H9 (cell line): ENCODE results near the gene CELF1. TPM values are rescaled to one million over a fixed set of nuclear protein-coding genes. Genes with fewer than 3 reads are reported as not detected.

Source experiments
- DNase-seq: peaks from one replicate; pipeline ENCODE4 v3.0.0-alpha.2; 2017
- H2AFZ ChIP-seq: one replicate; pipeline ENCODE4 v1.6.1; 2013; ENCODE audit warnings: mild to moderate bottlenecking, low read length, control low read depth, moderate library complexity
- H2AK5ac ChIP-seq: 2 replicates; pipeline ENCODE4 v1.6.1; 2013; ENCODE audit warnings: low read length, control low read depth, mixed read lengths; ENCODE audit not compliant: insufficient read length
- H2BK120ac ChIP-seq: one replicate; pipeline ENCODE4 v1.6.1; 2013; ENCODE audit warnings: low read depth, mild to moderate bottlenecking, low read length, control low read depth, inconsistent platforms; ENCODE audit not compliant: poor library complexity, severe bottlenecking
- H2BK12ac ChIP-seq: 2 replicates; pipeline ENCODE4 v1.6.1; 2013; ENCODE audit warnings: low read length, control low read depth, mixed read lengths, low read depth; ENCODE audit not compliant: insufficient read length
- H2BK15ac ChIP-seq: 2 replicates; pipeline ENCODE4 v1.6.1; 2013; ENCODE audit warnings: low read depth, low read length, control low read depth
- H2BK20ac ChIP-seq: one replicate; pipeline ENCODE4 v1.6.1; 2013; ENCODE audit warnings: low read depth, mild to moderate bottlenecking, low read length, control low read depth, inconsistent platforms; ENCODE audit not compliant: poor library complexity, severe bottlenecking
- H2BK5ac ChIP-seq: 2 replicates; pipeline ENCODE4 v1.6.1; 2013; ENCODE audit warnings: low read length, control low read depth, mixed read lengths; ENCODE audit not compliant: insufficient read length
- H3K14ac ChIP-seq: 2 replicates; pipeline ENCODE4 v1.6.1; 2013; ENCODE audit warnings: low read length, control low read depth; ENCODE audit not compliant: insufficient read depth
- H3K18ac ChIP-seq: 2 replicates; pipeline ENCODE4 v1.6.1; 2013; ENCODE audit warnings: low read depth, mild to moderate bottlenecking, mixed read lengths, low read length, control low read depth; ENCODE audit not compliant: insufficient read length
- H3K23ac ChIP-seq: 2 replicates; pipeline ENCODE4 v1.6.1; 2013; ENCODE audit warnings: low read length, control low read depth, mixed read lengths, low read depth; ENCODE audit not compliant: insufficient read length
- H3K23me2 ChIP-seq: 2 replicates; pipeline ENCODE4 v1.6.1; 2013; ENCODE audit warnings: low read depth, mild to moderate bottlenecking, mixed read lengths, low read length, control low read depth; ENCODE audit not compliant: insufficient read length, poor library complexity, severe bottlenecking
- H3K27ac ChIP-seq: 2 replicates; pipeline ENCODE4 v1.5.1; 2013; ENCODE audit warnings: low read length, control low read depth, mixed read lengths, low read depth; ENCODE audit not compliant: insufficient read length
- H3K27me3 ChIP-seq: 2 replicates; pipeline ENCODE4 v1.6.1; 2013; ENCODE audit warnings: low read length, control low read depth, inconsistent platforms; ENCODE audit not compliant: insufficient read depth
- H3K4ac ChIP-seq: 2 replicates; pipeline ENCODE4 v1.6.1; 2013; ENCODE audit warnings: low read depth, mild to moderate bottlenecking, control low read depth, inconsistent platforms, low read length, moderate library complexity
- H3K4me1 ChIP-seq: 2 replicates; pipeline ENCODE4 v1.6.1; 2013; ENCODE audit warnings: low read length, control low read depth, inconsistent platforms; ENCODE audit not compliant: insufficient read depth
- H3K4me2 ChIP-seq: 2 replicates; pipeline ENCODE4 v1.6.1; 2013; ENCODE audit warnings: low read length, control low read depth, mixed read lengths; ENCODE audit not compliant: insufficient read length, insufficient read depth
- H3K56ac ChIP-seq: 2 replicates; pipeline ENCODE4 v1.6.1; 2013; ENCODE audit warnings: low read depth, mild to moderate bottlenecking, mixed read lengths, low read length, control low read depth; ENCODE audit not compliant: insufficient read length
- H3K79me1 ChIP-seq: 2 replicates; pipeline ENCODE4 v1.6.1; 2013; ENCODE audit warnings: low read depth, mild to moderate bottlenecking, moderate library complexity, low read length, control low read depth, inconsistent platforms; ENCODE audit not compliant: insufficient read depth, poor library complexity, severe bottlenecking
- H3K79me2 ChIP-seq: 2 replicates; pipeline ENCODE4 v1.6.1; 2013; ENCODE audit warnings: low read length, control low read depth, inconsistent platforms; ENCODE audit not compliant: insufficient read depth
- H3K9ac ChIP-seq: 2 replicates; pipeline ENCODE4 v1.6.1; 2013; ENCODE audit warnings: low read length, control low read depth, mixed read lengths; ENCODE audit not compliant: insufficient read length; ENCODE audit errors: extremely low read depth
- H3K9me3 ChIP-seq: one replicate; pipeline ENCODE4 v1.6.1; 2013; ENCODE audit warnings: low read depth, low read length, inconsistent platforms; ENCODE audit not compliant: control insufficient read depth
- H3T11ph ChIP-seq: one replicate; pipeline ENCODE4 v1.6.1; 2013; ENCODE audit warnings: mild to moderate bottlenecking, low read length, control low read depth, inconsistent platforms
- H4K20me1 ChIP-seq: one replicate; pipeline ENCODE4 v1.6.1; 2013; ENCODE audit not compliant: control insufficient read depth, insufficient read length, insufficient read depth
- H4K5ac ChIP-seq: 2 replicates; pipeline ENCODE4 v1.6.1; 2013; ENCODE audit warnings: low read depth, mild to moderate bottlenecking, mixed read lengths, low read length, control low read depth; ENCODE audit not compliant: insufficient read length
- H4K8ac ChIP-seq: replicated peaks from 2 replicates; pipeline ENCODE4 v1.6.1; 2013; ENCODE audit warnings: low read length, control low read depth, mixed read lengths, low read depth; ENCODE audit not compliant: insufficient read length
- H4K91ac ChIP-seq: 2 replicates; pipeline ENCODE4 v1.6.1; 2013; ENCODE audit warnings: low read depth, mild to moderate bottlenecking, moderate library complexity, mixed read lengths, low read length, control low read depth; ENCODE audit not compliant: insufficient read length
- H3K27ac Mint-ChIP-seq, 3 experiments: 2 replicates in 2 of 3; 3 replicates in 1 of 3; pipeline ENCODE4 v1.8.0; 2020 to 2021; ENCODE audit warnings: mixed read lengths in 3 of 3, mild to moderate bottlenecking in 1 of 3, moderate library complexity in 1 of 3
- H3K27me3 Mint-ChIP-seq: 2 replicates; pipeline ENCODE4 v1.8.0; 2021; ENCODE audit warnings: low read depth, mild to moderate bottlenecking, moderate library complexity, mixed read lengths
- H3K36me3 Mint-ChIP-seq, 3 experiments: 2 replicates in 2 of 3; 3 replicates in 1 of 3; pipeline ENCODE4 v1.8.0; 2020 to 2021; ENCODE audit warnings: low read depth in 3 of 3, mixed read lengths in 3 of 3; ENCODE audit not compliant: insufficient read depth in 1 of 3
- H3K4me1 Mint-ChIP-seq, 2 experiments: 2 replicates each; pipeline ENCODE4 v1.8.0; 2020; ENCODE audit warnings: mixed read lengths in 2 of 2
- H3K4me3 Mint-ChIP-seq, 2 experiments: 2 replicates in 1 of 2; 3 replicates in 1 of 2; pipeline ENCODE4 v1.8.0; 2020 to 2021; ENCODE audit warnings: mild to moderate bottlenecking in 2 of 2, mixed read lengths in 2 of 2, moderate library complexity in 1 of 2
- H3K9me3 Mint-ChIP-seq, 2 experiments: 2 replicates in 1 of 2; 3 replicates in 1 of 2; pipeline ENCODE4 v1.8.0; 2020; ENCODE audit warnings: mild to moderate bottlenecking in 2 of 2, mixed read lengths in 2 of 2, moderate library complexity in 1 of 2
- CTCF ChIP-seq: fragments of 200-600 bp; sonication (generic); conservative IDR thresholded peaks from 3 replicates; pipeline ENCODE4 v1.8.0; 2021; ENCODE audit warnings: antibody characterized with exemption, mild to moderate bottlenecking
- WGBS: extraction: QIAGEN DNeasy Blood & Tissue Kit; methylation state at CpG from one replicate; pipeline ENCODE4 v1.1.7; 2013; ENCODE audit warnings: missing lambda C conversion rate, low lambda C conversion rate, mixed read lengths; ENCODE audit not compliant: insufficient read length; ENCODE audit errors: extremely low coverage; 5-methylcytosine and 5-hydroxymethylcytosine counted together
- total RNA-seq: library from RNA; stranded (reverse); gene quantifications from 2 replicates; pipeline ENCODE4 v1.2.1, GENCODE V29; 2021

The CELF1 gene
- total RNA-seq, 1 experiment from 2014 or later = 211 TPM

GRCh38 chr11:47572715-47573255, 19.9 kb upstream of the CELF1 start:
- Histone ChIP-seq H3K79me1 (peaks cover 3% of the 10 kb centered on the region), H3K18ac (no peak overlapping the region), H3K9ac (no peak overlapping the region), H3K4me2 (no peak overlapping the region), H2AFZ (no peak overlapping the region), H3K23me2 (no peaks in the 10 kb centered on the region), H4K20me1 (no peaks in the 10 kb centered on the region), H3K9me3 (no peaks in the 10 kb centered on the region), H2AK5ac (no peak overlapping the region), H3K27ac (no peak overlapping the region), H3K4ac (no peak overlapping the region), H3K79me2 (no peaks in the 10 kb centered on the region; the same call in 1 of the 2 replicates), H4K5ac (no peak overlapping the region), H3K23ac (no peak overlapping the region), H3K56ac (no peak overlapping the region), H3K14ac (no peak overlapping the region), H2BK15ac (no peak overlapping the region), H2BK20ac (no peak overlapping the region), H2BK120ac (no peak overlapping the region), H3K4me1 (peaks cover 1% of the 10 kb centered on the region; the same call in 1 of the 2 replicates), H4K91ac (no peak overlapping the region), H2BK12ac (no peak overlapping the region), H3T11ph (no peak overlapping the region), H4K8ac (no peak overlapping the region), H3K27me3 (no peaks in the 10 kb centered on the region), H2BK5ac (no peak overlapping the region)
- Mint-ChIP-seq H3K4me1 (peaks cover 4 to 8% of the 10 kb centered on the region in 2 experiments), H3K27me3 (no peaks in the 10 kb centered on the region), H3K27ac (no peak overlapping the region), H3K4me3 (no peak overlapping the region), H3K9me3 (no peaks in the 10 kb centered on the region), H3K36me3 (peaks cover 21 to 87% (median 79%) of the 10 kb centered on the region in 3 experiments)
- WGBS = no CpG with 5 or more reads among the region's 8 CpGs
- no peak for DNase-seq
- TF ChIP-seq CTCF = no peak
